H1 (cell line): ENCODE results near the gene ABHD14A. TPM values are rescaled to one million over a fixed set of nuclear protein-coding genes. Genes with fewer than 3 reads are reported as not detected.

ENCODE experiments used
- CTCF ChIA-PET: fragments of 300-600 bp; sonication (Branson Sonifier 250); formaldehyde crosslinking; loops from one replicate; lab custom pipeline; 2021; ENCODE audit not compliant: partially characterized antibody; lab: Charles Lee
- POLR2A ChIA-PET: fragments of 300-600 bp; sonication (Branson Sonifier 250); formaldehyde crosslinking; loops from one replicate; lab custom pipeline; 2021; ENCODE audit warnings: inconsistent platforms; ENCODE audit not compliant: partially characterized antibody; lab: Charles Lee
- DNase-seq, 2 experiments: peaks; one replicate each; pipeline versions ENCODE4 v3.0.0 to v3.0.0-alpha.2; 2010 to 2022; ENCODE audit warnings: low spot score in 2 of 2, low read depth in 1 of 2, mixed read lengths in 1 of 2
- FAIRE-seq: peaks from 2 replicates; lab custom pipeline; 2011; peaks lifted over from hg19 to GRCh38; lab: Jason Lieb, UNC
- H2AFZ ChIP-seq: 2 replicates; pipeline ENCODE4 v1.8.1; 2012; ENCODE audit warnings: low read length, inconsistent platforms
- H2AK5ac ChIP-seq: 2 replicates; pipeline ENCODE4 v1.6.1; 2013; ENCODE audit warnings: low read depth, low read length
- H2BK120ac ChIP-seq: replicated peaks from 2 replicates; pipeline ENCODE3; 2013; ENCODE audit warnings: low read depth, low read length, inconsistent platforms
- H2BK12ac ChIP-seq: 2 replicates; pipeline ENCODE4 v1.6.1; 2013; ENCODE audit warnings: low read depth, low read length
- H2BK15ac ChIP-seq: 2 replicates; pipeline ENCODE4 v1.6.1; 2013; ENCODE audit warnings: low read length
- H2BK20ac ChIP-seq: 2 replicates; pipeline ENCODE4 v1.6.1; 2013; ENCODE audit warnings: low read length
- H2BK5ac ChIP-seq: 2 replicates; pipeline ENCODE4 v1.6.1; 2013; ENCODE audit warnings: low read depth, low read length
- H3K14ac ChIP-seq: 2 replicates; pipeline ENCODE4 v1.6.1; 2013; ENCODE audit warnings: inconsistent platforms; ENCODE audit not compliant: insufficient read length
- H3K18ac ChIP-seq: 2 replicates; pipeline ENCODE4 v1.6.1; 2013; ENCODE audit warnings: low read length; ENCODE audit errors: extremely low read depth
- H3K23ac ChIP-seq: 2 replicates; pipeline ENCODE4 v1.6.1; 2013; ENCODE audit warnings: inconsistent platforms; ENCODE audit not compliant: insufficient read length
- H3K23me2 ChIP-seq: 2 replicates; pipeline ENCODE4 v1.6.1; 2013; ENCODE audit warnings: low read depth, low read length
- H3K27ac ChIP-seq: 2 replicates; pipeline ENCODE4 v1.6.1; 2011; ENCODE audit warnings: low read depth, low read length, inconsistent platforms
- H3K27me3 ChIP-seq, 4 experiments: replicated peaks in 1 of 4; 1 replicate in 1 of 4; 2 replicates in 3 of 4; pipeline versions ENCODE4 v1.6.1 to v1.8.1; 2011 to 2013; ENCODE audit warnings: low read length in 3 of 4, mild to moderate bottlenecking in 3 of 4, inconsistent platforms in 2 of 4, mixed read lengths in 2 of 4, moderate library complexity in 1 of 4; ENCODE audit not compliant: control insufficient read depth in 3 of 4, insufficient read depth in 3 of 4; ENCODE audit errors: extremely low read depth in 1 of 4
- H3K36me3 ChIP-seq, 4 experiments: 2 replicates each; pipeline versions ENCODE4 v1.6.1 to v1.8.1; 2011 to 2013; ENCODE audit warnings: mild to moderate bottlenecking in 4 of 4, low read length in 3 of 4, moderate library complexity in 2 of 4, control low read depth in 1 of 4, inconsistent platforms in 1 of 4; ENCODE audit not compliant: insufficient read depth in 4 of 4, control insufficient read depth in 2 of 4
- H3K4ac ChIP-seq: replicated peaks from 2 replicates; pipeline ENCODE3; 2013; ENCODE audit warnings: low read length, low read depth, mixed read lengths, inconsistent platforms; ENCODE audit not compliant: insufficient read length
- H3K4me1 ChIP-seq, 4 experiments: replicated peaks in 1 of 4; 1 replicate in 1 of 4; 2 replicates in 3 of 4; pipeline versions ENCODE4 v1.6.1 to v1.8.1; 2011 to 2013; ENCODE audit warnings: low read length in 3 of 4, inconsistent platforms in 2 of 4, mixed read lengths in 1 of 4; ENCODE audit not compliant: insufficient read depth in 4 of 4, control insufficient read depth in 3 of 4
- H3K4me2 ChIP-seq, 2 experiments: 2 replicates each; pipeline versions ENCODE4 v1.6.1 to v1.8.1; 2011 to 2013; ENCODE audit warnings: low read depth in 2 of 2, low read length in 2 of 2, control low read depth in 1 of 2, inconsistent platforms in 1 of 2, mild to moderate bottlenecking in 1 of 2; ENCODE audit not compliant: insufficient read depth in 1 of 2
- H3K4me3 ChIP-seq, 4 experiments: fragments of 200-600, 300-600 bp in 1 of 4; sonication (generic), shearing (Covaris generic), sonication (Bioruptor Twin) in 1 of 4; 2 replicates each; pipeline versions ENCODE4 v1.5.1 to v1.8.1; 2011 to 2016; ENCODE audit warnings: low read length in 4 of 4, low read depth in 3 of 4, control low read depth in 2 of 4, inconsistent platforms in 2 of 4, mild to moderate bottlenecking in 2 of 4, mixed read lengths in 1 of 4, moderate library complexity in 1 of 4; ENCODE audit not compliant: insufficient read depth in 2 of 4; ENCODE audit errors: extremely low read depth in 1 of 4
- H3K56ac ChIP-seq: replicated peaks from 2 replicates; pipeline ENCODE3; 2013; ENCODE audit warnings: low read depth, mild to moderate bottlenecking, mixed read lengths, low read length, inconsistent platforms; ENCODE audit not compliant: insufficient read length
- H3K79me1 ChIP-seq: 2 replicates; pipeline ENCODE4 v1.6.1; 2013; ENCODE audit warnings: low read depth, low read length, control low read depth
- H3K79me2 ChIP-seq, 2 experiments: 2 replicates each; pipeline versions ENCODE4 v1.6.1 to v1.8.1; 2012 to 2013; ENCODE audit warnings: low read length in 2 of 2, mild to moderate bottlenecking in 2 of 2, inconsistent platforms in 1 of 2; ENCODE audit not compliant: insufficient read depth in 2 of 2, control insufficient read depth in 1 of 2
- H3K9ac ChIP-seq, 4 experiments: replicated peaks in 1 of 4; 1 replicate in 1 of 4; 2 replicates in 3 of 4; pipeline versions ENCODE4 v1.6.1 to v1.8.1; 2011 to 2013; ENCODE audit warnings: low read depth in 3 of 4, low read length in 3 of 4, control low read depth in 2 of 4, mild to moderate bottlenecking in 2 of 4, moderate library complexity in 2 of 4, inconsistent platforms in 1 of 4; ENCODE audit errors: extremely low read depth in 1 of 4
- H3K9me3 ChIP-seq, 2 experiments: 2 replicates each; pipeline versions ENCODE4 v1.6.1 to v1.8.1; 2012 to 2013; ENCODE audit warnings: mild to moderate bottlenecking in 2 of 2, moderate library complexity in 2 of 2, control low read depth in 1 of 2, inconsistent platforms in 1 of 2, low read depth in 1 of 2, low read length in 1 of 2, mixed read lengths in 1 of 2; ENCODE audit not compliant: insufficient read depth in 2 of 2
- H4K20me1 ChIP-seq, 2 experiments: replicated peaks in 1 of 2; 2 replicates each; pipeline versions ENCODE3 to v1.8.1; 2011 to 2013; ENCODE audit warnings: inconsistent platforms in 2 of 2, low read length in 2 of 2, mild to moderate bottlenecking in 1 of 2; ENCODE audit not compliant: insufficient read depth in 2 of 2, control insufficient read depth in 1 of 2
- H4K5ac ChIP-seq: 2 replicates; pipeline ENCODE4 v1.6.1; 2013; ENCODE audit warnings: low read length, low read depth, mixed read lengths, inconsistent platforms; ENCODE audit not compliant: insufficient read length
- H4K8ac ChIP-seq: 2 replicates; pipeline ENCODE4 v1.8.0; 2013; ENCODE audit warnings: mild to moderate bottlenecking, moderate library complexity, low read length, inconsistent platforms; ENCODE audit not compliant: insufficient read depth; ENCODE audit errors: extremely low read depth
- H4K91ac ChIP-seq: replicated peaks from 2 replicates; pipeline ENCODE3; 2013; ENCODE audit warnings: low read length, mixed read lengths, inconsistent platforms; ENCODE audit not compliant: insufficient read length
- CHD1 ChIP-seq: IDR thresholded peaks from 2 replicates; pipeline ENCODE4 v1.6.1; 2012; ENCODE audit warnings: low read depth, low read length, improper control_type of control experiment
- GABPA ChIP-seq: IDR thresholded peaks from 2 replicates; pipeline ENCODE4 v1.6.1; 2011; ENCODE audit warnings: mild to moderate bottlenecking, low read length, moderate library complexity, borderline replicate concordance; ENCODE audit not compliant: insufficient read depth
- KDM1A ChIP-seq: fragments of 200-600, 300-600 bp; sonication (generic); IDR thresholded peaks from 2 replicates; pipeline ENCODE4 v1.7.1; 2016; ENCODE audit warnings: mild to moderate bottlenecking, low read length, borderline replicate concordance
- NANOG ChIP-seq: IDR thresholded peaks from 2 replicates; pipeline ENCODE4 v1.6.1; 2011; ENCODE audit warnings: low read length, low read depth, mild to moderate bottlenecking, inconsistent platforms; ENCODE audit not compliant: insufficient read depth, poor library complexity, severe bottlenecking
- POLR2A ChIP-seq, 2 experiments: IDR thresholded peaks; 1 replicate in 1 of 2; 2 replicates in 1 of 2; pipeline ENCODE4 v1.6.1; 2011; ENCODE audit warnings: low read depth in 2 of 2, low read length in 2 of 2, mild to moderate bottlenecking in 2 of 2; ENCODE audit errors: control extremely low read depth in 1 of 2
- RBBP5 ChIP-seq: IDR thresholded peaks from 2 replicates; pipeline ENCODE4 v1.7.1; 2012; ENCODE audit warnings: low read depth, mild to moderate bottlenecking, inconsistent platforms, low read length, moderate library complexity, borderline replicate concordance
- SIN3A ChIP-seq, 2 experiments: IDR thresholded peaks in 1 of 2; conservative IDR thresholded peaks in 1 of 2; 2 replicates each; pipeline ENCODE4 v1.6.1; 2011 to 2012; ENCODE audit warnings: low read length in 2 of 2, improper control_type of control experiment in 1 of 2, low read depth in 1 of 2, mild to moderate bottlenecking in 1 of 2
- SIX5 ChIP-seq: IDR thresholded peaks from 2 replicates; pipeline ENCODE4 v1.6.1; 2011; ENCODE audit warnings: mild to moderate bottlenecking, low read depth, low read length
- SP2 ChIP-seq: IDR thresholded peaks from 2 replicates; pipeline ENCODE4 v1.6.1; 2012; ENCODE audit warnings: mild to moderate bottlenecking, low read length, inconsistent platforms
- SP4 ChIP-seq: IDR thresholded peaks from 2 replicates; pipeline ENCODE4 v1.6.1; 2012; ENCODE audit warnings: low read length, inconsistent platforms
- SUZ12 ChIP-seq: fragments of 200-600 bp; sonication (generic); IDR thresholded peaks from 2 replicates; pipeline ENCODE4 v1.6.1; 2012; ENCODE audit warnings: mild to moderate bottlenecking, inconsistent platforms, low read length, moderate library complexity, mixed read lengths
- TAF7 ChIP-seq: optimal IDR thresholded peaks from 2 replicates; pipeline ENCODE3; 2011; ENCODE audit warnings: low read depth, mild to moderate bottlenecking, inconsistent platforms, low read length, moderate library complexity, borderline replicate concordance
- TBP ChIP-seq: IDR thresholded peaks from 2 replicates; pipeline ENCODE4 v1.6.1; 2011; ENCODE audit warnings: low read depth, low read length, improper control_type of control experiment
- WGBS, 2 experiments: shearing (Covaris generic) in 1 of 2; methylation state at CpG; one replicate each; pipeline versions ENCODE4 v1.1.6 to v1.1.7; 2013 to 2015; ENCODE audit warnings: low lambda C conversion rate in 2 of 2, mixed read lengths in 2 of 2, inconsistent platforms in 1 of 2, low coverage in 1 of 2, missing lambda C conversion rate in 1 of 2; ENCODE audit not compliant: insufficient replicate concordance in 2 of 2, insufficient coverage in 1 of 2, insufficient read length in 1 of 2; ENCODE audit errors: extremely low coverage in 1 of 2, missing lambda C conversion rate in 1 of 2; 5-methylcytosine and 5-hydroxymethylcytosine counted together
- polyA plus RNA-seq, 7 experiments: library from polyadenylated mRNA; depleted of rRNA in 3 of 7; stranded (reverse) in 5 of 7; unstranded in 2 of 7; fragments of >200 nt in 5 of 7; fragments of 200-250 nt in 2 of 7; gene quantifications; 1 replicate in 5 of 7; 2 replicates in 1 of 7; 4 replicates in 1 of 7; pipeline versions ENCODE4 v1.2.1 to v1.2.3, GENCODE V29; 2011 to 2013; ENCODE audit warnings: missing spikeins in 2 of 7, mixed read lengths in 2 of 7
- total RNA-seq: library from RNA; stranded (reverse); fragmentation: NEBNext Ultra II Directional; extraction: Animal tissue kit (Norgen Biotek cat#: 25700); gene quantifications from 2 replicates; pipeline ENCODE4 v1.2.1, GENCODE V29; 2021
- TF ChIP-seq, protein P1 (sequence below): IDR thresholded peaks from 2 replicates; pipeline ENCODE4 v1.6.1; 2011; ENCODE audit warnings: low read length, improper control_type of control experiment

The ABHD14A gene
- total and polyA plus RNA-seq, 2 of the 8 experiments (the other 6 are each of a cell fraction or from before 2014, with no cell fraction given): 4.6 to 9.8 TPM

DNA sequence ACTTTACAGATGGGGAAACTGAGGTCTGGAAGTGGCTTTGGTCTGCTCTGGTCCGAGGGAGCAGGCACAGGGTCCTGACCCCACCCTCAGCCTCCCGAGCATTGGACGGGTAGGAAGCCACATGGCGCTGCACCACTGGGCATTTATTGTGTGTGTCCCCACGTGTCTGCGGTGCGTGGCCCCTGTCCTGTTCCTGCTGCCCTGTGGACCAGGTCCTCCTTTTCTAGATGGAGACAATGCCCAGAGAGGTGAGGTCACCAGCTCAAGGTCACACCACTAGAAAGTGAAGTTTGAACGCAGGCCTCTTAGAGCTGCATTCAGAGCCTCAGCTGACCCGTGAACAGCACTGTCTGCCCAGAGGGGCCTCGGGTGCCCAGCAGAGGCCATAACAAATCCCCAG lies 54.7 kb downstream of the ABHD14A start:
- Histone ChIP-seq H2AFZ (no peak overlapping the region), H3K9me3 (no peaks in the 10 kb centered on the region), H3K56ac (no peak overlapping the region), H4K5ac (no peak overlapping the region), H2BK120ac (no peak overlapping the region), H2BK15ac (no peak overlapping the region), H3K23me2 (no peaks in the 10 kb centered on the region), H4K8ac (no peak overlapping the region), H3K4me1 (peaks cover 0 to 2% (median 0%) of the 10 kb centered on the region in 4 experiments; a peak in 2 of 7 replicates), H2AK5ac (no peak overlapping the region), H3K36me3 (no peaks in the 10 kb centered on the region), H3K27me3 (no peaks in the 10 kb centered on the region), H3K18ac (no peak overlapping the region), H3K14ac (no peak overlapping the region), H4K91ac (no peak overlapping the region), H3K9ac (no peak overlapping the region), H2BK5ac (no peak overlapping the region), H2BK12ac (no peak overlapping the region), H3K4me3 (no peak overlapping the region), H3K4me2 (no peak overlapping the region), H3K79me1 (no peaks in the 10 kb centered on the region), H2BK20ac (no peak overlapping the region), H3K27ac (no peak overlapping the region), H4K20me1 (no peaks in the 10 kb centered on the region), H3K23ac (no peak overlapping the region), H3K79me2 (no peaks in the 10 kb centered on the region), H3K4ac (no peak overlapping the region)
- WGBS, 2 experiments: 88% methylated on average over 10 of the region's 10 CpGs; no CpG with 5 or more reads in 1 of the 2 experiments
- TF ChIP-seq RBBP5 (no peak), SUZ12 (no peak), NANOG (no peak), SIN3A (conservative IDR thresholded peaks at IDR 0.05 in 1 of 2, IDR thresholded peaks at IDR 0.05 in 1 of 2; ENCODE audit: low read depth in 1 of 2, low read length in 2 of 2) (no peak), KDM1A (no peak), CHD1 (no peak), TBP (no peak), GABPA (no peak), TAF7 (no peak), SIX5 (no peak), SP2 (no peak), SP4 (no peak), POLR2A (IDR thresholded peaks at IDR 0.05; ENCODE audit: control extremely low read depth in 1 of 2, low read depth in 2 of 2, low read length in 2 of 2) (no peak)
- TF ChIP-seq, protein P1, sequence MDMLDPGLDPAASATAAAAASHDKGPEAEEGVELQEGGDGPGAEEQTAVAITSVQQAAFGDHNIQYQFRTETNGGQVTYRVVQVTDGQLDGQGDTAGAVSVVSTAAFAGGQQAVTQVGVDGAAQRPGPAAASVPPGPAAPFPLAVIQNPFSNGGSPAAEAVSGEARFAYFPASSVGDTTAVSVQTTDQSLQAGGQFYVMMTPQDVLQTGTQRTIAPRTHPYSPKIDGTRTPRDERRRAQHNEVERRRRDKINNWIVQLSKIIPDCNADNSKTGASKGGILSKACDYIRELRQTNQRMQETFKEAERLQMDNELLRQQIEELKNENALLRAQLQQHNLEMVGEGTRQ: no peak
- POLR2A ChIA-PET: interaction anchor here (0.7 to 0.8 kb wide), 2 partner anchors 14 to 16 kb away, joined by 3 read pairs; no protein-coding TSS in a partner anchor
- DNase-seq (no peak), FAIRE-seq (no peak)
- CTCF ChIA-PET: interaction anchor here (0.6 to 9.4 kb wide), 10 partner anchors 10 to 359 kb away, joined by 3 to 124 read pairs (median 8); no protein-coding TSS in a partner anchor
